SK-N-SH treated with all-trans-retinoic acid at 6 μM for 48 hours (cell line): ENCODE data around the gene MYH14.

Experiments
- ATAC-seq: fragments of 200-7000 bp; cut with Tn5 transposase; 3 replicates; pipeline ENCODE4 v1.9.1; 2020; ENCODE audit warnings: mild to moderate bottlenecking, moderate library complexity
- BACH2 ChIP-seq: fragments of 250-450 bp; sonication (Bioruptor Pico); IDR thresholded peaks from 2 replicates; pipeline ENCODE4 v1.9.0; 2021; ENCODE audit warnings: mild to moderate bottlenecking, borderline replicate concordance
- CREB5 ChIP-seq: fragments of 250-450 bp; sonication (Bioruptor Pico); IDR thresholded peaks from 2 replicates; pipeline ENCODE4 v1.5.1; 2020; ENCODE audit warnings: low read depth, mild to moderate bottlenecking, moderate library complexity
- CSRNP3 ChIP-seq: fragments of 250-450 bp; sonication (Bioruptor Pico); IDR thresholded peaks from 2 replicates; pipeline ENCODE4 v1.5.1; 2021; ENCODE audit warnings: mild to moderate bottlenecking, moderate library complexity
- ESRRG ChIP-seq: fragments of 250-450 bp; sonication (Bioruptor Pico); IDR thresholded peaks from 2 replicates; pipeline ENCODE4 v1.6.1; 2021; ENCODE audit warnings: mild to moderate bottlenecking
- GLIS3 ChIP-seq: fragments of 250-450 bp; sonication (Bioruptor Pico); IDR thresholded peaks from 2 replicates; pipeline ENCODE4 v1.5.0; 2020; ENCODE audit warnings: mild to moderate bottlenecking, moderate library complexity
- ISL1 ChIP-seq: fragments of 250-450 bp; sonication (Bioruptor Pico); IDR thresholded peaks from 2 replicates; pipeline ENCODE4 v2.1.2; 2022; ENCODE audit warnings: mild to moderate bottlenecking, moderate library complexity
- OSR1 ChIP-seq: fragments of 250-450 bp; sonication (Bioruptor Pico); IDR thresholded peaks from 2 replicates; pipeline ENCODE4 v1.8.0; 2022; ENCODE audit warnings: moderate library complexity, mild to moderate bottlenecking, inconsistent platforms
- PATZ1 ChIP-seq: fragments of 250-450 bp; sonication (Bioruptor Pico); IDR thresholded peaks from 2 replicates; pipeline ENCODE4 v1.8.0; 2020; ENCODE audit warnings: mild to moderate bottlenecking, moderate library complexity, borderline replicate concordance
- POU6F1 ChIP-seq: fragments of 250-450 bp; sonication (Bioruptor Pico); IDR thresholded peaks from 2 replicates; pipeline ENCODE4 v1.8.0; 2021; ENCODE audit warnings: low read depth, mild to moderate bottlenecking, moderate library complexity, borderline replicate concordance
- PPARA ChIP-seq: fragments of 250-450 bp; sonication (Bioruptor Pico); IDR thresholded peaks from 2 replicates; pipeline ENCODE4 v1.5.0; 2020; ENCODE audit warnings: mild to moderate bottlenecking, borderline replicate concordance
- RARB ChIP-seq: fragments of 250-450 bp; sonication (Bioruptor Pico); IDR thresholded peaks from 2 replicates; pipeline ENCODE4 v1.8.0; 2021; ENCODE audit warnings: mild to moderate bottlenecking, moderate library complexity
- SNAI2 ChIP-seq: fragments of 250-450 bp; sonication (Bioruptor Pico); IDR thresholded peaks from 2 replicates; pipeline ENCODE4 v1.5.0; 2020; ENCODE audit warnings: mild to moderate bottlenecking, moderate library complexity
- TCF4 ChIP-seq: fragments of 250-450 bp; sonication (Bioruptor Pico); IDR thresholded peaks from 2 replicates; pipeline ENCODE4 v1.8.0; 2021; ENCODE audit warnings: mild to moderate bottlenecking, moderate library complexity, borderline replicate concordance
- TOX ChIP-seq: fragments of 250-450 bp; sonication (Bioruptor Pico); IDR thresholded peaks from 2 replicates; pipeline ENCODE4 v1.8.0; 2021; ENCODE audit warnings: mild to moderate bottlenecking, moderate library complexity, borderline replicate concordance
- TSHZ2 ChIP-seq: fragments of 250-450 bp; sonication (Bioruptor Pico); IDR thresholded peaks from 2 replicates; pipeline ENCODE4 v1.5.0; 2020; ENCODE audit warnings: mild to moderate bottlenecking, moderate library complexity
- ZC3H10 ChIP-seq: fragments of 250-450 bp; sonication (Bioruptor Pico); IDR thresholded peaks from 2 replicates; pipeline ENCODE4 v1.5.1; 2021; ENCODE audit warnings: mild to moderate bottlenecking, moderate library complexity
- ZFP3 ChIP-seq: fragments of 250-450 bp; sonication (Bioruptor Pico); IDR thresholded peaks from 2 replicates; pipeline ENCODE4 v1.5.0; 2020; ENCODE audit warnings: mild to moderate bottlenecking, moderate library complexity
- ZFP30 ChIP-seq: fragments of 450-650 bp; formaldehyde crosslinking; IDR thresholded peaks from 2 replicates; pipeline ENCODE4 v1.5.0; 2022; ENCODE audit warnings: mild to moderate bottlenecking, moderate library complexity
- ZNF565 ChIP-seq: fragments of 450-650 bp; formaldehyde crosslinking; conservative IDR thresholded peaks from 2 replicates; pipeline ENCODE4 v1.5.0; 2020; ENCODE audit warnings: low read depth, mild to moderate bottlenecking, moderate library complexity
- ZNF70 ChIP-seq: fragments of 450-650 bp; formaldehyde crosslinking; IDR thresholded peaks from 2 replicates; pipeline ENCODE4 v1.5.0; 2020; ENCODE audit warnings: mild to moderate bottlenecking, moderate library complexity
- ZNF8 ChIP-seq: fragments of 450-650 bp; formaldehyde crosslinking; IDR thresholded peaks from 2 replicates; pipeline ENCODE4 v1.5.0; 2020; ENCODE audit warnings: mild to moderate bottlenecking, moderate library complexity

Gene MYH14

GRCh38 chr19:50203281-50204080, at the start of gene MYH14:
Gene MYH14 (plus strand): TSS chr19:50203622. CDS start chr19:50210366, 6,744 bp downstream.
- TF ChIP-seq OSR1 (no peak), BACH2 (CRISPR knock-in tag) (no peak), ESRRG (CRISPR knock-in tag) (no peak), GLIS3 (CRISPR knock-in tag) (no peak), ZFP30 (CRISPR knock-in tag) (no peak), TCF4 (CRISPR knock-in tag) (no peak), ZNF8 (CRISPR knock-in tag) (no peak), POU6F1 (CRISPR knock-in tag) (no peak), ISL1 (CRISPR knock-in tag) (no peak), SNAI2 (CRISPR knock-in tag) (no peak), ZNF70 (CRISPR knock-in tag) (no peak), TSHZ2 (CRISPR knock-in tag) (no peak), TOX (CRISPR knock-in tag) (no peak), PPARA (no peak), ZFP3 (CRISPR knock-in tag) (no peak)
- peak; percentile 64 for ATAC-seq

GRCh38 chr19:50154529-50154928, 48.9 kb upstream of the MYH14 start:
- no peak for ATAC-seq
- TF ChIP-seq ZC3H10 (CRISPR knock-in tag) (no peak), CREB5 (CRISPR knock-in tag) (no peak), POU6F1 (CRISPR knock-in tag) (no peak), ZFP30 (CRISPR knock-in tag) (no peak)
- TF ChIP-seq, all 23 proteins: peak for 0

- no peak for ATAC-seq
- TF ChIP-seq TSHZ2 (CRISPR knock-in tag), result no peak
- TF ChIP-seq OSR1, result no peak
- TF ChIP-seq ZNF8 (CRISPR knock-in tag), result no peak
- no peak for TF ChIP-seq CSRNP3 (CRISPR knock-in tag)
- TF ChIP-seq BACH2 (CRISPR knock-in tag), result no peak
- no peak for TF ChIP-seq RARB
- no peak for TF ChIP-seq POU6F1 (CRISPR knock-in tag)
- TF ChIP-seq PATZ1 (CRISPR knock-in tag), result no peak
- no peak for TF ChIP-seq ZNF565 (CRISPR knock-in tag)
Measured at GRCh38 chr19:50155520-50156109, 47.8 kb upstream of the MYH14 start.
